Umbilical cord (tissue), 2 donors: Measurements from ENCODE around the gene SLC25A5. TPM values are rescaled to one million over a fixed set of nuclear protein-coding genes. Genes with fewer than 3 reads are reported as not detected.
"Not testable (repeated sequence)": the region's sequence is repeated elsewhere in the genome, so short reads cannot be mapped to it uniquely, and the experiment has no call there.

Experiments
- DNase-seq: peaks from one replicate; pipeline ENCODE4 v3.0.0-alpha.2; 2015; ENCODE audit warnings: low spot score
- total RNA-seq: library from RNA; depleted of rRNA; stranded (reverse); fragments of >200 nt; gene quantifications from one replicate; pipeline ENCODE4 v1.2.3, GENCODE V29; 2014; ENCODE audit warnings: low replicate concordance; ENCODE audit not compliant: insufficient read depth

Gene SLC25A5
- total RNA-seq, 1 donor from 2014 or later = 71.0 TPM

DNA sequence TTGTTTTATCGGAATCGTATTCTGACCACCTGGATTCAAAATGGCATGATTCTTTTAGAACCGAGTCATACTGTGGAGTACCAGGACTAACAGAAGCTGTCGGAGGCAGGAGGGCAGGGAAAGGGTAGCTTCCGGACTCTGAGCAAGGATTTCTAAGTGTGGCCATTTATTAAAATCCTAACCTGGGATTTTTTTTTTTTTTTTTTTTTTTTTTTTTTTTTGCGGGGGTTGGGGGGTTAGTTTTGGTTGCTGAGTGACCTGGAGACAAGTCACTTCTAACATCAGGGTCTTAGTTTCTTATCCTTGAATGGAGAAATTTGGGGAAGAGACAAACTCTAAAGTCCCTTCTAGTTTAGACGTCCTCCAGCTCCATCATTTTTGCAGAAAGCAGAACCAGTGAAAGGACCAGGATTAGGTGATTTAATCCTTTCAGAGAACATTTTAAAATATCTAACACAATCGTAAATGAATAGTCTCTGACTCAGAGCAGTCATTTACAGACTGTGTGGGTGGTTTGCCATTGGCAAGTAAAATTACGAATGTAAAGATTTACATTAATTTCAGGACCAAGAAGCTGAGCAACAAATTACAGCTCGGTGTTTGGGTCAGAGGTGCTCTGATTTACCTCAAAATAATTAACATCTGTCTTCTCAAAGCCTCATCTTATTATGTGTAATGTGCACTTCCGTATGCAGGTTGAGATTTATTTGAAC is 7.3 kb downstream of the SLC25A5 start:
- DNase-seq = no peak

DNA sequence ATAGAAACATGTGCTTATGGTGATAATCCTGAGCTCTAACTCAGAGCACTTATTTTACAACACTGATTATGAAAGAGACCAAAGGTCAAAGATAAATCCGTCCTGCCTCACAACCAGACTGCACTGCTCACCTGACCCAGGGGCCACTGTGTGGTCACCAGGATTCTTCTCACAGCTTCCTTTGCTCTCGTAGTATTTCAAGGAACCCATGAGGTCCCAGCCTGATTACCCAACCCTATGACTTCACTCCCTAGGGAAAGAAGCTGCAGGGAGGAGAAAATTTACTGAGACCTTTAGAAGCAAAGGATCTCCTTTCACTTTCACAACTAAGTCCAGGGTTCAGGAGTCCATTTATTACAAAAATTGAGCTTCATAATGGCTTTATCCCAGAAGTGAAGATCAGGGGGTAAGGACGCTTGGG is 9.6 kb downstream of the SLC25A5 start:
- peak; percentile 23 for DNase-seq

DNA sequence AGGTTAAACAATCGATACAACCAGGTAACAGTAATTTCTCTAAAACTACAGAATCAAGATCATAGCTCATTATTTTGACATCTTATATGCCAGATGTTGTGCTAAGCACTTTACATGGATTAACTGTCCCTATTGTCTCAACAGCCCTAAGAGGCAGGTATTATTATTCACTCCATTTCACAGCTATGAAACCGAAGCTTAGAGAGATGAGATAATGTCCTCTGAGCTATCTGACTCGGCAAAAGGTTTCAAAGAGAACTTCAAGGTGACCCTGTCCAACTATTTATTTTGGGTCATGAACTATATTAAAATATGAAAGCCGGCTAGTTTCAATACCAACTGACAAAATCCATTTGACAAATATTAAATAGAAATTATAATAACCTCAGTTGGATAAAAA is 10.3 kb downstream of the SLC25A5 start:
- no peak for DNase-seq

DNA sequence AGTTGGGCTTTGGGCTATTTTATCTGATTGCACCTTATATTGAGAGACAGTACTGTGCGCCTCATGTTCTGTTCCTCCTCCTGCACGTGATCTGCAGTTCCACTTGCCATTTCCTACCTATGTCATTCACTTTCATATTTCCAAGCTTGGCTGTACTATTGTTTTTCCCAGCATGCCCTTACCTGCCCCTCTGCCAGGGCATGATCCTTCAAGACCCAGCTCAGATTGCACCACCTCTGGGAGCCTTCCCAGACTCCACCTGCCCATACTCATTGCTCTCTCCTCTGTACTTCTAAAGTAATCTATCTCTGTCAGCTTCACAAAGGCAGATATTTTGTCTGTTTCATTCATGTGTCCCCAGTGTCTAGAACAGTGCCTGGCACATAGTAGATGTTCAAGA is 11.6 kb downstream of the SLC25A5 start:
- no peak for DNase-seq

DNA sequence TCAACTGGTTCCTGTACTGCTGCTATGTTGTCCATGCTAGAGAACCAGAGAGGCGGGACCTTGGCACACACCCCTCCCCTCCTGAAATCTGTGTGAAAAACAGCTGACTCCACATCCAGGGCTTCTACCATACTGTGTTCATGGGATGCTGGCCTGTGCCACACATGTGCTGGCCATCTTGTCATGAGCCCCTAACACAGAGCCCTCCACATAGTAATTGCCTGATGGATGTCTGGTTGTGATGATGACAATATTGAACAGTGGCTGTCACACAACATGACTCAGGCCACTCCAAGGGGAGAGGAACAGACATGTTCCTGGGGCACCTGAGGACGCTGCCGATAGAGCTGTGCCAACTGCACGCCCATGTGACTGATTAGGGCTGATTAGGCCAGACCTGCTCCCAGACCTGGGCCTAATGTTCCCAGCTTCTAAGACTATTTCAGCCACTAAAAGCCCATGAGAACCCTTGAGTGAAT is 13.1 kb downstream of the SLC25A5 start:
- DNase-seq = no peak

DNA sequence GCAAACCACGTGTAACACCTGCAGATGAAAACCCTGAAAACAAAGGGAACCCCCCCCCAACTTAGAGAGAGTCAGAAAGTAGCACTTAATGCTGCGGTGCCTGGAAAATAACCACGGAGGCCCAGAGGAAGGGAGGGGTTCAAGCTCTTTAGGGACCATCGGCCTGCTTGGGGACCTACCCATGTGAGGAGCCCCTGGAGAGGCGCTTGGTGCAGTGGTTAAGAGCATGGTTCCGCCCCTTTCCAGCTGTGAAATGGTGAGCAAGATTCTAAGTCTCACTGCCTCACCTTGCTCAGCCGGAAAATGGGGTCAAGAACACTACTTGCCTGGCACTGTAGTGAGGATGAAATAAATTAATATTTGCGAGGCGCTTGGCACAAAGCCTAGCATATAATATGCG is 13.8 kb downstream of the SLC25A5 start:
- DNase-seq = no peak

DNA sequence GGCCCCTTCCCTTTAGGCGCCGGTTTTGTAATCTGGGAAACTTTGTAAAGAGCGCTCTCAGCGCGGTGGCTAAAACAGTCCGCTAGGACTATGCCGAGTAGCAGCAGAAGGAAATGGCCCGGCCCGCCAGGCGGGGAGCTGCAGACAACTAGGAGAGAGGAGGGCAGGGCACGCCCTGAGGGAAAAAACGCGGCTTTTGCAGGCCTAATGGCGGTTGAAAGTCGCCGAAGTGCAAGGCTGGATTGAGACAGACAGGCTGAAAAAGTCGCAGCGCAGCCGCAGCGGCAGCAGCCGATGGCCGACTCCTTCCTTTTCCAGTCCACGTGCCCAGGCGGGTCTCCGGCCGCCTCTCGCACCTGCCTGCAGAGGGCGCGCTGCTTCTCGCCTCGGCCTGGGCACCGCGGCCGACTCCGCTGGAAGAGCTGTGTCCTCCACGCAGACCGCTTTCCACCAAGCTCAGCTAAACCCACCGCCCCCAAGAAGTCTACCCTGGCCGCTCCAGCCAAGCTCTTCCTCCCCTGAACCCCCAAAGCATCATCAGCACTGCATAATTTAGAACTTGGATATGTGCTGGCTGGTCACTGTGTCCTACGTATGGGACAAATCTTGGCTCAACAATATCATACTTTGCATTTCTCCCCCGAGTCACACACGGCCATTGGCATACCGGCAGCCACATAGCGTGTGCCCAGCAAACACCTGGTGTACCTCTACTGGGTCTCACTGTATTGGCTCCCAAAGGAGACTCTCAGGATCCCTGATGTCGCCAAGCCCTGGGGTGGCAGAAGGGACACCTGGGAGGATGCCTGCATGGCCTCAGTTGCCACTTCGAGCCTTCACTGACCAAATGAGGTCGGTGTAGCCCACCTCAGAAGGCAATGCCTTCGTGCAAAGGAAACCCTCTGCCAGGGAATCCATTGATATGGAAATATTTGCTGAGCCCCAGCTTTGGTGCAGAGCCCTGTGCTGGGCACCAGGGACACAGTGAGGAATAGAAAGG is 14.5 kb downstream of the SLC25A5 start:
- DNase-seq = peak; percentile 56

DNA sequence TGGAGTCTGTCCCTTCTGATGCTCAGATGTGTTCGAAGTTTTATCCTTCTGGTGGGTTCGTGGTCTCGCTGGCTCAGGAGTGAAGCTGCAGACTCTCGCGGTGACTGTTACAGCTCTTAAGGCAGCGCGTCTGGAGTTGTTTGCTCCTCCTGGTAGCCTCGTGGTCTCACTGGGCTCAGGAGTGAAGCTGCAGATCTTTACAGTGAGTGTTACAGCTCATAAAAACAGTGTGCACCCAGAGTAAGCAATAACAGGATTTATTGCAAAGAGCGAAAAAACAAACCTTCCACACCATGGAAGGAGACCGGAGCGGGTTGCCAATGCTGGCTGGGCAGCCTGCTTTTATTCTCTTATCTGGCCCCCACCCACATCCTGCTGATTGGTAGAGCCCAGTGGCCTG is 18.5 kb downstream of the SLC25A5 start:
- no peak for DNase-seq

DNA sequence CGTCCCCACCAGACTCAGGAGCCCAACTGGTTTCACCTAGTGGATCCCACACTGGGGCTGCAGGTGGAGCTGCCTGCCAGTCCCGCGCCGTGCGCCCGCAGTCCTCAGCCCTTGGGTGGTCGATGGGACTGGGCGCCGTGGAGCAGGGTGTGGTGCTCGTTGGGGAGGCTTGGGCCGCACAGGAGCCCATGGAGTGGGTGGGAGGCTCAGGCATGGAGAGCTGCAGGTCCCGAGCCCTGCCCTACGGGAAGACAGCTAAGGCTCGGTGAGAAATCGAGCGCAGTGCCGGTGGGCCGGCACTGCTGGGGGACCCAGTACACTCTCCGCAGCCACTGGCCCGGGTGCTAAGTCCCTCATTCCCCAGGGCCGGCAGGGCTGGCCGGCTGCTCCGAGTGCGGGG is 19.5 kb downstream of the SLC25A5 start:
- not testable (repeated sequence) for DNase-seq

DNA sequence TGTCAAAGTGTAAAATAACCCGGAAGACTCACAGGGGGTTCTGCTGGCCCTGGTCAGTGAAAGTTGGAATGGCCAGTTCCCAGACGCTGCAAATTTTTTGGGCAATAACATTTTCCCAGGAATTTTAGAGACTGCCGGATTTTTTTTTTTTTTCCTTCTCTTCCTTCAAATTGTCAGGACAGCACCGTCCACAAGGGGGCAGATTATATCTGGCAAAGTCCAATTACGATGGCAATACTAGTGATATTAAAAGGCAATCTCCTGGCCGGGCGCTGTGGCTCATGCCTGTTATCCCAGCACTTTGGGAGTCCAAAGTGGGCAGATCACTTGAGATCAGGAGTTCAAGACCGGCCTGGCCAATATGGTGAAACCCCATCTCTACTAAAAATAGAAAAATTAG is 20.5 kb downstream of the SLC25A5 start:
- no peak for DNase-seq

DNA sequence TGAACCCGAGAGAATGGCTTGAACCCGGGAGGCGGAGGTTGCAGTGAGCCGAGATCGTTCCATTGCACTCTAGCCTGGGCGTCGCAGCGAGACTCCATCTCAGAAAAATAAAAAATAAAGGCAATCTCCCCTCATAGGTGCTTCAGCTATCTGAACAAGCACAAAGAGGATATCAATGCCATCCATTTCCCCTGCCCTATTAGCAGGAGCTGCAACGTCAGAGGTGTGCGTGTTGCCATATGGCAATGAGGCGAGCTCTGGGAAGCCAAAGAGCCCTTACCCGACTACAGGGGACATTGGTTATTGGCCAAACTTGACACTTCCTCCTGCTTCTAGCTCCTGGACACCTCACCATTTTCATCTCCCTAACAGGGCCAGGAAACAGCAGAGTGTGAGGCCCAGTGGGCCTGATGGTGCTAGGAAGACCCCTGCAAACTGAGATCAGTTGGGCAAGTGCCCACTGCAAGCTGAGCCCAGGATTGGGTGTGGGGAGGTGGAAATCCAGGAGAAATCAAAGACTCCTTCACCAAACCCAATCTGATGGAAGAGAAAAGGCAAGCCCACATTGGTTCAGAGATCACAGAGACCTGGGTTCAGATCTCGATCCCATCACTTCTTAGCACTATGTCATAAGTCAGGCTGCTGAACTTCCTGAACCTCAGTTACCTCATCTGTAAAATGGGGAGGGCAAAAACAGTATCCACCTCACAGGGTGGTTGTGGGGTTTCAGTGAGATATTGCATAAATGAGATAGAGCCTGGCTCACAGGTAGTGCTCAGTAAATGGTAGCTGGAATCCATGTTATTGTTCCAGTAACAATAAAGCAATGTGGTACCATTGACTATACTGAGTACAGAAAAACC is 21.2 kb downstream of the SLC25A5 start:
- DNase-seq = no peak

DNA sequence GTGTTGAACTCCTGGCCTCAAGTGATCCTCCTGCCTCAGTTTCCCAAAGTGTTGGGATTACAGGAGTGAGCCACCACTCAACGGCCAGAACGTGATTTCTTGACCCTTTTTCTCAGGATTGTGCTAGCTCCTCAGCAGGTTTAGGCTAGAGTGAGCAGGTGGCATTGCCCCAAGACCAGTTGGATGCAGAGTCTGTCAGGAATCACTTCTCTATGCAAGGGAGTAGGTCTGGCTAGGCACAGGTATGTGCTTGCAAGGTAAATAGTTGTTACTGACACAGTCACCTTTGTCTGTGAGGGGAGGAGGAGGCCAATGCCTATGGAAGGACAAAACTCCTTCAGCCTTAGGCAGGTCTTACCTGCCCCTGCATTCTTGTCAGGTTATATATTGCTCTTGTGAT is 24.2 kb downstream of the SLC25A5 start:
- no peak for DNase-seq

DNA sequence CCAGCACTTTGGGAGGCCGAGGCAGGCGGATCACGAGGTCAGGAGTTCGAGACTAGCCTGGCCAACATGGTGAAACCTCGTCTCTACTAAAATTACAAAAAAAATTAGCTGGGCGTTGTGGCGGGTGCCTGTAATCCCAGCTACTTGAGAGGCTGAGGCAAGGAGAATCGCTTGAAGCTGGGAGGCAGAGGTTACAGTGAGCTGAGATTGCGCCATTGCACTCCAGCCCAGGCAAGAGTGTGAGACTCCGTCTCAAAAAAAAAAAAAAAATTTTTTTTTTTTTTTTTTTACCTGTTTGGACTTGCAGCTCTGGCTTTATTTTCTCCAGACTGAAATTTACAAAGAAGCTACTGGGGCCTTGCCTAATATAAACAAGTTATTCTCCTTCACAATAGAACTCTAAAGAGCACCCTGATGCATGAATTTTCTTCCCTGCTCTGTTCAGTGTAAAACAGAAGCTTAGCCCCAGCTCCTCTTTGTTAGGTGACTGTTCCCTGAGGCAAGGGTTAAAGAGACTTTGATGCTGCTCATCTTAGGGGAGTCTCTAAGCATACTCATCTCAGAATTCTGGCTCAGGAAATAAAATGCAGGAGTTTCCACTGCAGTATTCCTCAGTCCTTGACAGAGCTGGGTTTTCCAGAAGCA is 25.7 kb downstream of the SLC25A5 start:
- DNase-seq = not testable (repeated sequence)

DNA sequence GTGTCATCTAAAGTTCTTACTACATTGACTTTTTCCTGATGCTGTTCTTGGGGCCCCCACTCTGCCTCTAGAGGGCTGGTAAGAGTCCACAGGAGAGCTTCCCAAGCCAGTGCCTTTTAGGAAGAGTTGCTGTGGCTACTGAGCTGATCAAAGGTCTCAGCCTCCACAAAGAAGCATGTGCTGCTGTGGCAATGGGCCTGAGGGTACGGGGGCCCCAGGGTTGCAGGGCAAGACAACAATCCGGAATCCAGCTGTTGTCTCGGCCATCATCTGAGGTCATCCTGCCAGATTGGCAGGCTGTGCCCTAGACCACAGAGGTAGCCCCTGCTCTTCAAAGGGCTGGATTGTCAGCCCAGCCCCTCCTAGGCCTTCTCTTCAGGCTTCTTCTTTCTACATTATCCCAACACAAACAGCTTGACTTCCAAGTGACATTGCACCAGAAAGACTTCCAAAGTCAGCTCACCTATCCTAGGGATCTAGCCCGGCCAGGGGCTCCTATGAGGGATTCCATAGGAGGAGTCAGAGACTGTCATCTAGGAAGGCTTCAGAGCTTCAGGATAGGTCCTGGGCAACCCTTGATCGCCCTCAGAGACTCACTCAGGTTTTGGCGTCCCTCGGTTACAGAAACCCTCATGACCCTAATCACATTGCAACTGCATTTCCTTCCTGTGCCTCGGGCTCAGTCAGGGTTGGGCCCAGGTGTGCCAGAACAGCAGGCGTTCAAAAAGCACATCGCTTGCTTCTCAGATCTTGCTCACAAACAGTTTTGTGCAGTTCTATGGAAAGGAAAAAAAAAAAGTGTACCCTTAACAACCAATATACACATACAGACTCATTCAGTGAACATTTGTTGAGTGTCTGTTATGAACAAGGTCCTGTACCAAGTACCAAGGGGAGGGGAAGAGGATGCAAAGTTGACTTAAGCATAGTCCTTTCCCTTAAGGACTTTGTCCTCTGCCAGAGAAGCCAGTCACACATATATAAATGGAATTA is 27.8 kb downstream of the SLC25A5 start:
- no peak for DNase-seq

DNA sequence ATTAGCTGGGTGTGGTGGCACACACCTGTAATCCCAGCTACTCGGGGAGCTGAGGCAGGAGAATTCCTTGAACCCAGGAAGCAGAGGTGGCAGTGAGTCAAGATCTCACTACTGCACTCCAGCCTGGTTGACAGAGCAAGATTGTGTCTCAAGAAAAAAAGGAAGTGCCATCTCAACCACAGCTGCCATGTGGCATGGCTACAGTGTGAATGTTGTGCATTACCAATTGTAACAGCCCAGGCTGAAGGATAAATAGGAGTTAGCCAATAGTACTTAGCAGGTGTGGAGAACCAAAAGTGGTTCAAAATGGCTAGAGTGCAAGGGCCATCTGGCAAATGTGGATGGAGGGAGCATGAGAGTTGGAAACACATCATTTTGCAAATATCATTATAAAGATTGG is 28.9 kb downstream of the SLC25A5 start:
- DNase-seq = no peak

DNA sequence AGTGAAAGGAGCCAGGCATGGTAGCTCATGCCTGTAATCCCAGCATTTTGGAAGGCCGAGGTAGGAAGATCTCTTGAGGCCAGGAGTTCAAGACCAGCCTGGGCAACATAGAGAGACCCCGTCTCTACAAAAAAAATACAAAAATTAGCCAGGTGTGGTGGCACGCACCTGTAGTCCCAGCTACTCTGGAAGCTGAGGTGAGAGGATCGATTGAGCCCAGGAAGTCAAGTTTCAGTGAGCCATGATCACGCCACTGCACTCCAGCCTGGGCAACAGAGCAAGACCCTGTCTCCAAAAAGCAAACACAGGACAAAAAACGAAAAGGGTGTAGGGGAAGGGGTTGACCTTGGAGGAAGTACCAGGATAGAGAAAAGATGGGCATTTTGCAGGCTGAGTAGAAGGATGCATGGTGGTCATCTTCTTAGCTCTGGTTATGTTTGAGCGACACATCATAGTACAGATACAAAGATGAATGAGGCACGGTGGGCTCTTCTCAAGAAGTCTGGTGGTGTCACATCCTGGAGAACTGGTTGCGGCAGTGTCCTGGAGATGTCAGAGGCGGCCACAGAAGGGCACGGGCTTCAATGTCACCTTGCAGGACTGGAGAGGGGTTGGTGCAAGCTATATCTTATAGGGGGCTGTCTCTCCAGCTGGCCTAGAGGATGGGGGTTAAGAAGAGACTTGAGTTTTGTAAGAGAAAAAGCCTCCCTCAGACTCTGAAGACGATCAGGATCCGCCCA is 32.0 kb downstream of the SLC25A5 start:
- no peak for DNase-seq

DNA sequence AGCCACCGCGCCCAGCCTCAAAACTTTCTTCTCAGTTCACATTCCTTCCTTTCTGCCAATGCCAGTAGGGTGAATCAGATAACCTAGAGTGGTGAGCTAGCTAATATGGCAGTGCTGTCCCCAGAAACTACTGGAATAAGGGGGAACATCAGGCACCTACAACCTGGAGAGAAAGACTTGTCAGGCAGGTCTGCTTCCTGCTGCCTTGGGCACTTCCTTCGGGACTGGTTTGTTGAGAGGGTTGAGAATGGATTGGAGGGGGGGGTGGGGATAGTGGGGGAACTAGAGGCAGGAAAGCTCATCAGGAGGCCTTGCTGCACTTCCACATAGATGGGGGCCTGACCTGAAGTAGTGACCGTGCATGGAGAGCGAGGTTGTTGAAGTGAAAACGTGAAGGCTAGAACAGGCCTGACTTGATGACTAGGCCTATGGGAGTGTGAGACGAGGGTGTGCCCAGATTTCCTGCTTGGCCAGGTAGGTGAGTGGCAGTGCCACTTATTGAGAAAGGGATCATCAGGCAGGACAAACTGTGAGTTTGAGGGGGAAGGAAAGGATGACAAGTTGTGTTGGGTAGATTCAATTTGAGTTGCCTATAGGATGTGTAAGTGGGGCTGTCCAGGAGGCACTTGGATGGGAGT is 33.4 kb downstream of the SLC25A5 start:
- no peak for DNase-seq

DNA sequence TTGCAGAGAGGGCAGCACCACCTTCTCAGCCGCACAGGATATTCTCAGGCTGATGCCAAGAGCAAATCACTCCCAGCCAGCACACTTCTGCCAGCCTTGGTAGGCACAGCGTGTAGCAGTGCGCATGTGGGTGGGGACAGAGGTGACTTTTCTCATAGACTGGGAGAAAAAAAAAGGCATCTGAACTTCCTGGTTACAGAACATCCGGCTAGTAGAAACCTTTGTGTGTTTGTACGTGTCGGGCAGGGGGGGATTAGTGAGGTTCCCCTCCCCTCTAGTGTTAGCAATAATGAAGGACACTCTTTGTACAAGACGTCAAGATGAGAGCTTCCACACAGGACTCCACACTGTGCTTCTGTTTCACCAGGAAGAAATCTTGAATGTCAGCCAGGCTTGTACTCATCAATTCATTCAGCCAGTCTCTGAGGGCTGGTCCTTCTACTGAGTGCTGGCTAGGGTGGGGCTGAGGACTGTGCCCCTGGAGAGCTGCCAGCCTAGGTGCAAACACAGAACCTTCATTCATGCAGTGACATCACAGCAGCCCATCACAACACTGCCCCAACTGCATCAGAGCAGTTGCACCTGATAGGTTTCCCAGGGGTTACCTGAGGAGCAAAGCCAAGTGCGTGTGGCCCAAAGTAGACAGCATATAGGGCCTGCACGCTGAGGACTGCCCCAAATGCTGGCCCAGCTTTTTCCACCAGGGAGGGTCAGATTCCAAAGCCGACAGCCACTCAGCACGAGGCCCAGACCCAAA is 34.7 kb downstream of the SLC25A5 start:
- DNase-seq = no peak
